Glutamatergic neuron (in vitro differentiated cells): ENCODE data around the gene HLA-E. TPM values are rescaled to one million over a fixed set of nuclear protein-coding genes. Genes with fewer than 3 reads are reported as not detected.
"Not testable (repeated sequence)": the region's sequence is repeated elsewhere in the genome, so short reads cannot be mapped to it uniquely, and the experiment has no call there.

ENCODE experiments used
- DNase-seq: peaks from one replicate; pipeline ENCODE4 v3.0.0; 2022
- H3K27ac Mint-ChIP-seq: one replicate; pipeline ENCODE4 v1.8.0; 2020; ENCODE audit warnings: mild to moderate bottlenecking, mixed read lengths, inconsistent platforms; ENCODE audit not compliant: unreplicated experiment
- H3K27me3 Mint-ChIP-seq: one replicate; pipeline ENCODE4 v1.8.0; 2020; ENCODE audit warnings: mild to moderate bottlenecking, moderate library complexity, mixed read lengths, inconsistent platforms; ENCODE audit not compliant: unreplicated experiment
- H3K36me3 Mint-ChIP-seq: one replicate; pipeline ENCODE4 v1.8.0; 2020; ENCODE audit warnings: mild to moderate bottlenecking, mixed read lengths, inconsistent platforms; ENCODE audit not compliant: unreplicated experiment
- H3K4me1 Mint-ChIP-seq: one replicate; pipeline ENCODE4 v1.8.0; 2020; ENCODE audit warnings: mild to moderate bottlenecking, low read depth, mixed read lengths, inconsistent platforms; ENCODE audit not compliant: unreplicated experiment
- H3K4me3 Mint-ChIP-seq: one replicate; pipeline ENCODE4 v1.8.0; 2020; ENCODE audit warnings: mild to moderate bottlenecking, mixed read lengths, inconsistent platforms; ENCODE audit not compliant: unreplicated experiment
- H3K9me3 Mint-ChIP-seq: one replicate; pipeline ENCODE4 v1.8.0; 2020; ENCODE audit warnings: mild to moderate bottlenecking, moderate library complexity, mixed read lengths, inconsistent platforms; ENCODE audit not compliant: unreplicated experiment
- total RNA-seq: library from RNA; stranded (reverse); fragmentation: NEBNext Ultra II Directional; extraction: Animal tissue kit (Norgen Biotek cat#: 25700); gene quantifications from one replicate; pipeline ENCODE4 v1.2.1, GENCODE V29; 2021; ENCODE audit not compliant: unreplicated experiment
- TF ChIP-seq, protein P1 (sequence below): fragments of 200-600 bp; sonication (generic); IDR thresholded peaks from one replicate; pipeline ENCODE4 v1.5.0; 2021; ENCODE audit not compliant: partially characterized antibody, unreplicated experiment

Gene HLA-E
- total RNA-seq, 1 donor from 2014 or later = 18.1 TPM

DNA sequence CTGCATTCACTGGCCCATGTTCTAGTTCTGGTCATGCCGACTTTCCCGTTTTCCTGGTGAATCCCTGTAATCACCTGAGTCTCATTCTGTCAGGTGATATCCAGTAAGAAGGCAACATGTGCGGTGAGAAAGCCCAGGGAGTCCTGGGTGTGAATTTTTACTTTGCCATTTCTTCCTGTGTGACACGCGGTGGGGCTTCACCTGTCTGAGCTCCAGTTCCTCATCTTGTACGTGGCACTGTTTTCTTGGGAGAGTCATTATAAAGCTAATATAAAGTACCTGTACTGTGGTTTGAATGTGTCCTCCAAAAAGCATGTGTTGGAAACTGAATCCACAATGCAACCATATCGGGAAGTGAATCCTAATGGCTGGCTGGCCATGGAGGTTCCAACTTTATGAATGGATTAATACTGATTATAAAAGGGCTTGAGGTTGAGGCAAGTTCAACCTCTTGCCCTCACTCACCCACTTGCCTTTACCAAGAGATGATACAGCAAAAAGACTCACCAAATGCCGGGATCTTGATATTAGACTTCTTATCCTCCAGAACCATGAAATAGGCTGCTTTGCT, 5.1 kb downstream of the HLA-E start:
- Mint-ChIP-seq H3K9me3 (peaks cover 3% of the 10 kb centered on the region), H3K27me3 (peaks cover 4% of the 10 kb centered on the region), H3K27ac (no peak overlapping the region), H3K4me1 (peaks cover 1% of the 10 kb centered on the region), H3K4me3 (no peak overlapping the region), H3K36me3 (no peaks in the 10 kb centered on the region)
- DNase-seq = no peak
- TF ChIP-seq, protein P1, sequence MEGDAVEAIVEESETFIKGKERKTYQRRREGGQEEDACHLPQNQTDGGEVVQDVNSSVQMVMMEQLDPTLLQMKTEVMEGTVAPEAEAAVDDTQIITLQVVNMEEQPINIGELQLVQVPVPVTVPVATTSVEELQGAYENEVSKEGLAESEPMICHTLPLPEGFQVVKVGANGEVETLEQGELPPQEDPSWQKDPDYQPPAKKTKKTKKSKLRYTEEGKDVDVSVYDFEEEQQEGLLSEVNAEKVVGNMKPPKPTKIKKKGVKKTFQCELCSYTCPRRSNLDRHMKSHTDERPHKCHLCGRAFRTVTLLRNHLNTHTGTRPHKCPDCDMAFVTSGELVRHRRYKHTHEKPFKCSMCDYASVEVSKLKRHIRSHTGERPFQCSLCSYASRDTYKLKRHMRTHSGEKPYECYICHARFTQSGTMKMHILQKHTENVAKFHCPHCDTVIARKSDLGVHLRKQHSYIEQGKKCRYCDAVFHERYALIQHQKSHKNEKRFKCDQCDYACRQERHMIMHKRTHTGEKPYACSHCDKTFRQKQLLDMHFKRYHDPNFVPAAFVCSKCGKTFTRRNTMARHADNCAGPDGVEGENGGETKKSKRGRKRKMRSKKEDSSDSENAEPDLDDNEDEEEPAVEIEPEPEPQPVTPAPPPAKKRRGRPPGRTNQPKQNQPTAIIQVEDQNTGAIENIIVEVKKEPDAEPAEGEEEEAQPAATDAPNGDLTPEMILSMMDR = no peak

DNA sequence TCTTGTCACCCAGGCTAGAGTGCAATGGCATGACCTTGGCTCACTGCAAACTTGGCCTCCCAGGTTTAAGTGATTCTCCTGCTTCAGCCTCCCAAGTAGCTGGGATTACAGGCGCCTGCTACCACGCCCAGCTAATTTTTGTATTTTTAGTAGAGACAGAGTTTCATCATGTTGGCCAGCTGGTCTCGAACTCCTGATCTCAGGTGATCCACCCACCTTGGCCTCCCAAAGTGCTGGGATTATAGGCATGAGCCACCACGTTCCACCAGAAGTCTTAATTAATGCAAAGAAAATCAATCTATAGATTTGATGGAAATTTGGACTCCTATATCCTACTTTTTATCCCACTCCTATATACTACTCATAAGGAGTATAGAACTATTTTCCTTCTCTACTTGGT, 5.8 kb downstream of the HLA-E start:
- not testable (repeated sequence) for H3K27ac Mint-ChIP-seq, DNase-seq, H3K9me3 Mint-ChIP-seq, H3K36me3 Mint-ChIP-seq, H3K27me3 Mint-ChIP-seq, H3K4me3 Mint-ChIP-seq, H3K4me1 Mint-ChIP-seq

DNA sequence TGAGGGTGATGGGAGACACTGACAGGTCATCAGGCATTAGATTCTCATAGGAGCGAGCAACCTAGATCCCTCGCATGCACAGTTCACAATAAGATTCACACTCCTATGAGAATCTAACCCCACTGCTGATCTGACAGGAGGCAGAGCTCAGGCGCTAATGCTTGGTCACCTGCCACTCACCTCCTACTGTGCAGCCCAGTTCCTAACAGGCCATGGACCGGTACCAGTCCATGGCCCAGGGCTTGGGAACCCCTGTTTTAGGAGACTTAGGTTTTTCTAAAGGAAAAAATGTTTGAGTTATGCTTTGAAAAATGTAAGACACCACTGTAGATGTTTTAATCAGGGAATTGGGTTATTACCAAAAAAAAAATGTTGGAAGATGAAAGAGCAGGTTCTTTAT, 6.7 kb downstream of the HLA-E start:
- H3K36me3 Mint-ChIP-seq = no peaks in the 10 kb centered on the region
- peaks cover 4% of the 10 kb centered on the region for H3K27me3 Mint-ChIP-seq
- H3K4me3 Mint-ChIP-seq = no peak overlapping the region
- TF ChIP-seq, protein P1 = no peak
- no peak for DNase-seq
- H3K9me3 Mint-ChIP-seq = peaks cover 1% of the 10 kb centered on the region
- H3K4me1 Mint-ChIP-seq = no peaks in the 10 kb centered on the region
- H3K27ac Mint-ChIP-seq = no peak overlapping the region

DNA sequence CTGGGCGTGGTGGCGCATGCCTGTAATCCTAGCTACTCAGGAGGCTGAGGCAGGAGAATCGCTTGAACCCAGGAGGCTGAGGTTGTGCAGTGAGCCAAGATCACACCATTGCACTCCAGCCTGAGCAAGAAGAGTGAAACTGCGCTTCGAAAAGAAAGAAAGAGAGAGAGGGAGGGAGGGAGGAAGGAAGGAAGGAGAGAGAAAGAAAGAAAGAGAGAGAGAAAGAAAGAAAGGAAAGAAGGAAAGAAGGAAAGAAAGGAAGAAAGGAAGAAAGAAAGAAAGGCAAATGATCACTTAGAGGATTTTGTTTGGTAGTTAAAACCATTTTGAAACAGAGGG, 7.9 kb downstream of the HLA-E start:
- H3K4me3 Mint-ChIP-seq, H3K36me3 Mint-ChIP-seq, H3K9me3 Mint-ChIP-seq, H3K4me1 Mint-ChIP-seq, H3K27me3 Mint-ChIP-seq, DNase-seq: not testable (repeated sequence)
- peak overlapping the region; percentile 77 for H3K27ac Mint-ChIP-seq

GRCh38 chr6:30497714-30498113, 8.4 kb downstream of the HLA-E start:
- H3K27ac Mint-ChIP-seq = peak overlapping the region; percentile 77
- TF ChIP-seq, protein P1 = no peak
- H3K4me1 Mint-ChIP-seq = no peaks in the 10 kb centered on the region
- H3K4me3 Mint-ChIP-seq = peak overlapping the region; percentile 30
- H3K9me3 Mint-ChIP-seq = peaks cover 3% of the 10 kb centered on the region
- DNase-seq = no peak
- H3K27me3 Mint-ChIP-seq = peaks cover 4% of the 10 kb centered on the region
- no peaks in the 10 kb centered on the region for H3K36me3 Mint-ChIP-seq

DNA sequence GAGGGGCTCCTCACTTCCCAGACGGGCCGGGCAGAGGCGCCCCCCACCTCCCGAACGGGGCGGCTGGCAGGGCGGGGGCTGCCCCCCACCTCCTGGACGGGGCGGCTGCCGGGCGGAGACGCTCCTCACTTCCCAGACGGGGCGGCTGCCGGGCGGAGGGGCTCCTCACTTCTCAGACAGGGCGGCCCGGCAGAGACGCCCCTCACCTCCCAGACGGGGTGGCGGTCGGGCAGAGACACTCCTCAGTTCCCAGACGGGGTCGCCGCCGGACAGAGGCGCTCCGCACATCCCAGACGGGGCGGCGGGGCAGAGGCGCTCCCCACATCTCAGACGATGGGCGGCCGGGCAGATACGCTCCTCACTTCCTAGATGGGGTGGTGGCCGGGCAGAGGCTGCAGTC, 9.4 kb downstream of the HLA-E start:
- not testable (repeated sequence) for H3K9me3 Mint-ChIP-seq, H3K4me3 Mint-ChIP-seq, H3K27me3 Mint-ChIP-seq, H3K36me3 Mint-ChIP-seq, H3K4me1 Mint-ChIP-seq, H3K27ac Mint-ChIP-seq, DNase-seq
